SK-N-MC (cell line): ENCODE measurements around the gene DARS1.

Source experiments
- EZH2 ChIP-seq: fragments of 200-600 bp; sonication (generic); IDR thresholded peaks from one replicate; pipeline ENCODE4 v1.6.1; 2017; ENCODE audit warnings: antibody characterized with exemption
- POLR2AphosphoS5 ChIP-seq: IDR thresholded peaks from 2 replicates; pipeline ENCODE4 v1.6.1; 2012; ENCODE audit warnings: mild to moderate bottlenecking, low read depth, low read length, borderline replicate concordance

GRCh38 chr2:135862718-135863117, 122.7 kb downstream of the DARS1 start:
- TF ChIP-seq EZH2 (no peak), POLR2AphosphoS5 (no peak)
